GM12878 (cell line): ENCODE data around the gene MSH5. TPM values are rescaled to one million over a fixed set of nuclear protein-coding genes. Genes with fewer than 3 reads are reported as not detected.

Source experiments
- ASH2L ChIP-seq: fragments of 300-600, 200-600 bp; sonication (generic); IDR thresholded peaks from 2 replicates; pipeline ENCODE4 v1.6.1; 2017; ENCODE audit warnings: low read depth, mild to moderate bottlenecking, borderline replicate concordance
- ATF3 ChIP-seq: IDR thresholded peaks from 2 replicates; pipeline ENCODE4 v1.6.1; 2011; ENCODE audit warnings: low read depth, mild to moderate bottlenecking, low read length, moderate library complexity, borderline replicate concordance; ENCODE audit errors: extremely low read depth
- ATF7 ChIP-seq: fragments of 450-650 bp; IDR thresholded peaks from 2 replicates; pipeline ENCODE4 v1.6.1; 2016; ENCODE audit warnings: low read depth, mild to moderate bottlenecking
- BCL11A ChIP-seq: IDR thresholded peaks from 2 replicates; pipeline ENCODE4 v1.6.1; 2011; ENCODE audit warnings: low read depth, low read length
- BRCA1 ChIP-seq: IDR thresholded peaks from 2 replicates; pipeline ENCODE4 v1.6.1; 2011; ENCODE audit warnings: low read depth, low read length, improper control_type of control experiment
- CEBPB ChIP-seq, 2 experiments: fragments of 150-350 bp in 1 of 2; IDR thresholded peaks; 2 replicates each; pipeline ENCODE4 v1.6.1; 2012 to 2014; ENCODE audit warnings: low read depth in 2 of 2, low read length in 2 of 2, borderline replicate concordance in 1 of 2, inconsistent platforms in 1 of 2
- CHD2 ChIP-seq: IDR thresholded peaks from 2 replicates; pipeline ENCODE4 v1.6.1; 2011; ENCODE audit warnings: low read depth, low read length, improper control_type of control experiment, borderline replicate concordance
- DPF2 ChIP-seq: fragments of 450-650 bp; IDR thresholded peaks from 2 replicates; pipeline ENCODE4 v1.6.1; 2017; ENCODE audit warnings: mild to moderate bottlenecking
- FOS ChIP-seq: IDR thresholded peaks from 3 replicates; pipeline ENCODE4 v1.6.1; 2011; ENCODE audit warnings: borderline replicate concordance; ENCODE audit not compliant: insufficient read length; ENCODE audit errors: extremely low read depth
- FOXM1 ChIP-seq: IDR thresholded peaks from 2 replicates; pipeline ENCODE4 v1.6.1; 2012; ENCODE audit warnings: low read depth, mild to moderate bottlenecking, inconsistent platforms, low read length, moderate library complexity
- GATAD2B ChIP-seq: fragments of 450-650 bp; conservative IDR thresholded peaks from 2 replicates; pipeline ENCODE4 v1.6.1; 2017; ENCODE audit warnings: low read depth, mild to moderate bottlenecking, moderate library complexity
- HDAC6 ChIP-seq: fragments of 200-600 bp; sonication (generic); IDR thresholded peaks from one replicate; pipeline ENCODE4 v1.8.0; 2017; ENCODE audit warnings: antibody characterized with exemption; ENCODE audit not compliant: unreplicated experiment
- HSF1 ChIP-seq: fragments of 150-350 bp; IDR thresholded peaks from 2 replicates; pipeline ENCODE4 v1.6.1; 2014; ENCODE audit warnings: mild to moderate bottlenecking, low read depth, low read length
- MEF2A ChIP-seq: IDR thresholded peaks from 2 replicates; pipeline ENCODE4 v1.6.1; 2011; ENCODE audit warnings: low read depth, mild to moderate bottlenecking, low read length, moderate library complexity; ENCODE audit not compliant: insufficient read depth
- MXI1 ChIP-seq: fragments of 150-350 bp; IDR thresholded peaks from 2 replicates; pipeline ENCODE4 v1.6.1; 2011; ENCODE audit warnings: low read depth, mild to moderate bottlenecking, inconsistent platforms, low read length, improper control_type of control experiment
- NBN ChIP-seq: fragments of 450-650 bp; IDR thresholded peaks from 2 replicates; pipeline ENCODE4 v1.6.1; 2016
- NR2C1 ChIP-seq: fragments of 450-650 bp; IDR thresholded peaks from 2 replicates; pipeline ENCODE4 v1.6.1; 2017; ENCODE audit warnings: antibody characterized with exemption, mild to moderate bottlenecking, moderate library complexity
- NR2C2 ChIP-seq: IDR thresholded peaks from 2 replicates; pipeline ENCODE4 v1.6.1; 2011; ENCODE audit warnings: borderline replicate concordance, low read depth; ENCODE audit not compliant: control insufficient read depth, insufficient read length
- PAX5 ChIP-seq: IDR thresholded peaks from 2 replicates; pipeline ENCODE4 v1.6.1; 2011; ENCODE audit warnings: low read depth, low read length, borderline replicate concordance
- RUNX3 ChIP-seq: IDR thresholded peaks from 2 replicates; pipeline ENCODE4 v1.6.1; 2012; ENCODE audit warnings: low read length, inconsistent platforms
- SIX5 ChIP-seq: IDR thresholded peaks from 2 replicates; pipeline ENCODE4 v1.6.1; 2011; ENCODE audit warnings: mild to moderate bottlenecking, low read depth, low read length, moderate library complexity; ENCODE audit not compliant: severe bottlenecking
- YBX1 ChIP-seq: fragments of 450-650 bp; IDR thresholded peaks from 2 replicates; pipeline ENCODE4 v1.6.1; 2016; ENCODE audit warnings: antibody characterized with exemption
- ZBTB33 ChIP-seq: fragments of 450-650 bp; IDR thresholded peaks from 2 replicates; pipeline ENCODE4 v1.6.1; 2017; ENCODE audit warnings: mild to moderate bottlenecking
- ZNF384 ChIP-seq: IDR thresholded peaks from 2 replicates; pipeline ENCODE4 v1.6.1; 2012; ENCODE audit warnings: low read depth, mild to moderate bottlenecking, low read length, improper control_type of control experiment, borderline replicate concordance
- ZNF687 ChIP-seq: fragments of 450-650 bp; IDR thresholded peaks from 2 replicates; pipeline ENCODE4 v1.6.1; 2017; ENCODE audit warnings: mild to moderate bottlenecking, moderate library complexity
- polyA plus RNA-seq, 11 experiments: library from polyadenylated mRNA; depleted of rRNA in 4 of 11; unstranded in 6 of 11; stranded (reverse) in 5 of 11; fragments of >200 nt; fragmentation: Nextera tagmentation in 4 of 11; fragmentation: Illumina TruSeq in 1 of 11; extraction: Ambion mirVana in 4 of 11; extraction: Trizol in 1 of 11; gene quantifications; 1 replicate in 1 of 11; 2 replicates in 10 of 11; pipeline versions ENCODE4 v1.2.1 to v1.2.3, GENCODE V29; 2011 to 2016; ENCODE audit warnings: inconsistent platforms in 2 of 11, missing spikeins in 2 of 11, low read depth in 1 of 11
- total RNA-seq, 4 experiments: library from RNA; depleted of rRNA in 3 of 4; stranded (reverse); fragments of >200 nt in 3 of 4; fragmentation: Illumina TruSeq in 1 of 4; extraction: Trizol in 1 of 4; gene quantifications; 2 replicates each; pipeline versions ENCODE4 v1.2.1 to v1.2.3, GENCODE V29; 2013 to 2021

Gene MSH5
- total and polyA plus RNA-seq, 10 of the 15 experiments (the other 5 are each of a cell fraction or from before 2014, with no cell fraction given) = 9.1 to 52.7 (median 30.0) TPM

GRCh38 chr6:31769684-31770371 lies 30.0 kb downstream of the MSH5 start (continued):
- TF ChIP-seq CEBPB (IDR thresholded peaks at IDR 0.05; ENCODE audit: borderline replicate concordance in 1 of 2, low read depth in 2 of 2, low read length in 2 of 2) (no peak), ZBTB33 (no peak), FOXM1 (peak; percentile 78; the same call in 1 of the 2 replicates), ASH2L (no peak), FOS (no peak), NBN (peak; percentile 60), HDAC6 (no peak), ATF7 (no peak), ATF3 (no peak), YBX1 (no peak), ZNF384 (no peak), MXI1 (no peak), ZNF687 (no peak), MEF2A (no peak), DPF2 (no peak), BRCA1 (no peak), GATAD2B (no peak), NR2C2 (no peak), SIX5 (no peak), RUNX3 (no peak), HSF1 (no peak), PAX5 (no peak), CHD2 (no peak), BCL11A (no peak), NR2C1 (no peak)
